SJSA1 (cell line): Measurements from ENCODE around the gene SBNO2. TPM values are rescaled to one million over a fixed set of nuclear protein-coding genes. Genes with fewer than 3 reads are reported as not detected.
"Not testable (repeated sequence)": the region's sequence is repeated elsewhere in the genome, so short reads cannot be mapped to it uniquely, and the experiment has no call there.

Source experiments
- DNase-seq, 2 experiments: peaks; one replicate each; pipeline ENCODE4 v3.0.0-alpha.2; 2015 to 2020; ENCODE audit warnings: low spot score in 2 of 2, low read depth in 1 of 2
- H3K27ac ChIP-seq: fragments of 250-450 bp; sonication (Bioruptor Pico); 2 replicates; pipeline ENCODE4 v1.5.1; 2020; ENCODE audit warnings: mild to moderate bottlenecking, moderate library complexity
- H3K27me3 ChIP-seq: fragments of 250-450 bp; sonication (Bioruptor Pico); replicated peaks from 2 replicates; pipeline ENCODE4 v1.5.1; 2020; ENCODE audit warnings: mild to moderate bottlenecking, moderate library complexity
- H3K36me3 ChIP-seq: fragments of 250-450 bp; sonication (Bioruptor Pico); 2 replicates; pipeline ENCODE4 v1.5.1; 2020; ENCODE audit warnings: mild to moderate bottlenecking
- H3K4me1 ChIP-seq: fragments of 250-450 bp; sonication (Bioruptor Pico); replicated peaks from 2 replicates; pipeline ENCODE4 v1.6.1; 2021; ENCODE audit warnings: mild to moderate bottlenecking
- H3K4me3 ChIP-seq: fragments of 250-450 bp; sonication (Bioruptor Pico); 2 replicates; pipeline ENCODE4 v1.5.1; 2020; ENCODE audit warnings: mild to moderate bottlenecking
- H3K9me3 ChIP-seq: fragments of 250-450 bp; sonication (Bioruptor Pico); replicated peaks from 2 replicates; pipeline ENCODE4 v1.5.1; 2020; ENCODE audit warnings: mild to moderate bottlenecking
- total RNA-seq: library from RNA; depleted of rRNA; stranded (reverse); fragments of >200 nt; shearing (Covaris generic); gene quantifications from 2 replicates; pipeline ENCODE4 v1.2.3, GENCODE V29; 2014

SBNO2 gene
- total RNA-seq, 1 experiment from 2014 or later: 24.8 TPM

- Histone ChIP-seq H3K4me1 (peaks cover 17% of the 10 kb centered on the region), H3K27ac (no peak overlapping the region), H3K4me3 (no peak overlapping the region), H3K36me3 (peaks cover 90% of the 10 kb centered on the region), H3K27me3 (no peaks in the 10 kb centered on the region), H3K9me3 (no peaks in the 10 kb centered on the region)
- no peak for DNase-seq
Measured at GRCh38 chr19:1123885-1124677, 50.0 kb downstream of the SBNO2 start.

- Histone ChIP-seq H3K36me3 (peaks cover 90% of the 10 kb centered on the region), H3K27me3 (no peaks in the 10 kb centered on the region), H3K27ac (no peak overlapping the region), H3K4me3 (no peak overlapping the region), H3K9me3 (no peaks in the 10 kb centered on the region), H3K4me1 (peaks cover 14% of the 10 kb centered on the region)
- no peak for DNase-seq
Measured at GRCh38 chr19:1123381-1123780, 50.7 kb downstream of the SBNO2 start.

GRCh38 chr19:1122972-1123363 lies 51.1 kb downstream of the SBNO2 start:
- H3K27ac ChIP-seq: no peak overlapping the region
- no peaks in the 10 kb centered on the region for H3K9me3 ChIP-seq
- peaks cover 93% of the 10 kb centered on the region for H3K36me3 ChIP-seq
- no peak overlapping the region for H3K4me3 ChIP-seq
- peak; percentile 40 to 89 for DNase-seq
- peaks cover 14% of the 10 kb centered on the region for H3K4me1 ChIP-seq
- no peaks in the 10 kb centered on the region for H3K27me3 ChIP-seq

- no peaks in the 10 kb centered on the region for H3K27me3 ChIP-seq
- H3K9me3 ChIP-seq: no peaks in the 10 kb centered on the region
- H3K4me3 ChIP-seq: no peak overlapping the region
- no peak overlapping the region for H3K27ac ChIP-seq
- peaks cover 93% of the 10 kb centered on the region for H3K36me3 ChIP-seq
- peaks cover 14% of the 10 kb centered on the region for H3K4me1 ChIP-seq
- DNase-seq: no peak
Measured at GRCh38 chr19:1122021-1122971, 51.8 kb downstream of the SBNO2 start.

GRCh38 chr19:1121395-1121794 lies 52.7 kb downstream of the SBNO2 start:
- no peak overlapping the region for H3K4me3 ChIP-seq
- H3K27me3 ChIP-seq: no peaks in the 10 kb centered on the region
- DNase-seq: no peak
- no peaks in the 10 kb centered on the region for H3K9me3 ChIP-seq
- peaks cover 8% of the 10 kb centered on the region for H3K4me1 ChIP-seq
- peaks cover 93% of the 10 kb centered on the region for H3K36me3 ChIP-seq
- H3K27ac ChIP-seq: no peak overlapping the region

- H3K4me1 ChIP-seq: no peaks in the 10 kb centered on the region
- no peak for DNase-seq
- peaks cover 92% of the 10 kb centered on the region for H3K36me3 ChIP-seq
- no peaks in the 10 kb centered on the region for H3K27me3 ChIP-seq
- no peaks in the 10 kb centered on the region for H3K9me3 ChIP-seq
- H3K4me3 ChIP-seq: no peak overlapping the region
- H3K27ac ChIP-seq: no peak overlapping the region
Measured at GRCh38 chr19:1119475-1120217, 54.4 kb downstream of the SBNO2 start.

GRCh38 chr19:1118999-1119398 lies 55.1 kb downstream of the SBNO2 start:
- Histone ChIP-seq H3K27me3 (no peaks in the 10 kb centered on the region), H3K4me3 (no peak overlapping the region), H3K27ac (no peak overlapping the region), H3K36me3 (peaks cover 92% of the 10 kb centered on the region), H3K9me3 (no peaks in the 10 kb centered on the region), H3K4me1 (peaks cover 2% of the 10 kb centered on the region)
- DNase-seq: no peak

- DNase-seq: no peak
- Histone ChIP-seq H3K4me3 (no peak overlapping the region), H3K4me1 (peaks cover 15% of the 10 kb centered on the region), H3K27ac (no peak overlapping the region), H3K27me3 (no peaks in the 10 kb centered on the region), H3K36me3 (peaks cover 90% of the 10 kb centered on the region), H3K9me3 (no peaks in the 10 kb centered on the region; the same call in 1 of the 2 replicates)
Measured at GRCh38 chr19:1117654-1118053, 56.4 kb downstream of the SBNO2 start.

GRCh38 chr19:1116726-1117581 lies 57.1 kb downstream of the SBNO2 start:
- Histone ChIP-seq H3K9me3 (no peaks in the 10 kb centered on the region; the same call in 1 of the 2 replicates), H3K27me3 (no peaks in the 10 kb centered on the region), H3K36me3 (peaks cover 92% of the 10 kb centered on the region), H3K27ac (no peak overlapping the region), H3K4me1 (peaks cover 16% of the 10 kb centered on the region), H3K4me3 (no peak overlapping the region)
- DNase-seq: no peak

GRCh38 chr19:1115646-1116420 lies 58.2 kb downstream of the SBNO2 start:
- H3K27me3 ChIP-seq: no peaks in the 10 kb centered on the region
- no peaks in the 10 kb centered on the region; the same call in 1 of the 2 replicates for H3K9me3 ChIP-seq
- H3K27ac ChIP-seq: no peak overlapping the region
- H3K4me3 ChIP-seq: no peak overlapping the region
- no peak for DNase-seq
- peaks cover 90% of the 10 kb centered on the region for H3K36me3 ChIP-seq
- peaks cover 16% of the 10 kb centered on the region for H3K4me1 ChIP-seq

GRCh38 chr19:1114728-1115127 lies 59.3 kb downstream of the SBNO2 start:
- DNase-seq, H3K4me3 ChIP-seq, H3K27me3 ChIP-seq, H3K9me3 ChIP-seq, H3K27ac ChIP-seq: not testable (repeated sequence)
- peaks cover 90% of the 10 kb centered on the region for H3K36me3 ChIP-seq
- peaks cover 16% of the 10 kb centered on the region for H3K4me1 ChIP-seq

GRCh38 chr19:1113986-1114483 lies 60.0 kb downstream of the SBNO2 start:
- Histone ChIP-seq H3K9me3 (no peaks in the 10 kb centered on the region; the same call in 1 of the 2 replicates), H3K4me1 (peaks cover 16% of the 10 kb centered on the region), H3K27me3 (no peaks in the 10 kb centered on the region), H3K27ac (no peak overlapping the region), H3K36me3 (peaks cover 87% of the 10 kb centered on the region), H3K4me3 (no peak overlapping the region)
- no peak for DNase-seq
